ENCODE data around the gene DHCR7.

DNA sequence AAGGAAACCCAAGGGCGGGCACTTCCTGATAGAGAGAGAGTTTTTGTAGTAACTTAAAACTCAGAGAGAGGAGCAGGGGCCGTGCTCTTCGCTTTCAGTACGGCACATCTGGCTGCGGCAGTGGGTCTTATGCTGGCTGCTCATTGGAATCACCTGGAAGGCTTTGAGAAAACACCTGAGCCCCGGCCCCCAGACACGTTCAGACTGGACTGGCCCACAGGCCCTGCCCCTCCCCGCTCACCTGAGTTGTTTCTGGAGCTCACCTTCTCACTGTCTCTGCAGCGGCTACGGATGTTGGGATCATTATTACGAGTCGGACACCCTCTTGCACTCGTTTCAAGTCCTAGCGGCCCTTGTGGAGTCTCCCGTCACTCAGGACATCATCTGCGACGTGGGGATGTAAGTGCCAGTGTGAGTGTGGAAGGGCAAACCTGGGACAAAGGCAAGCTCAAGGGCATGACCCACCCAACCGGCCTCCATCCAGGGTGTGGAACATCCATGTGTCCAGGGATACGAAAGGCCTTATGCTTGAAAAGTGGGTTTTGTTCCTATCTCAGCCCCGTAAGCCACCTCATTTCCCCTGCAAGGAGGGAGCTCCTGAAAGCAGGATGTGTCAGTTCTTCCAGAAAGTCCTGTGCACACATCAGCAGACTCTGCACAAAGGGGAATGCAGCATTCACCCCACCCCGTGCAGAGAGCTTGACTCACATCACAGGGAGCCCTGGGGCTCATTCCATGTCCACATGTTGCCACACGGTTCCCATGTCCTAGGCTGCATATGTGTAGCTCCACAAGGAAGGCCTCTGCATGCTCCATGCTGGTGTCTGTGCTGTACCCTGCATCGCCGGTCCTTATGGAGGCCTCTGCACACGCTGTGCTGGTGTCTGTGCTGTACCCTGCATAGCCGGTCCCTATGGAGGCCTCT is 10.2 kb upstream of the DHCR7 start:
- no peak for TF ChIP-seq EP300 (conservative IDR thresholded peaks at IDR 0.05; ENCODE audit: poor library complexity, severe bottlenecking)
- TF ChIP-seq POLR2AphosphoS5 (IDR thresholded peaks at IDR 0.05): no peak
- TF ChIP-seq, protein P1, sequence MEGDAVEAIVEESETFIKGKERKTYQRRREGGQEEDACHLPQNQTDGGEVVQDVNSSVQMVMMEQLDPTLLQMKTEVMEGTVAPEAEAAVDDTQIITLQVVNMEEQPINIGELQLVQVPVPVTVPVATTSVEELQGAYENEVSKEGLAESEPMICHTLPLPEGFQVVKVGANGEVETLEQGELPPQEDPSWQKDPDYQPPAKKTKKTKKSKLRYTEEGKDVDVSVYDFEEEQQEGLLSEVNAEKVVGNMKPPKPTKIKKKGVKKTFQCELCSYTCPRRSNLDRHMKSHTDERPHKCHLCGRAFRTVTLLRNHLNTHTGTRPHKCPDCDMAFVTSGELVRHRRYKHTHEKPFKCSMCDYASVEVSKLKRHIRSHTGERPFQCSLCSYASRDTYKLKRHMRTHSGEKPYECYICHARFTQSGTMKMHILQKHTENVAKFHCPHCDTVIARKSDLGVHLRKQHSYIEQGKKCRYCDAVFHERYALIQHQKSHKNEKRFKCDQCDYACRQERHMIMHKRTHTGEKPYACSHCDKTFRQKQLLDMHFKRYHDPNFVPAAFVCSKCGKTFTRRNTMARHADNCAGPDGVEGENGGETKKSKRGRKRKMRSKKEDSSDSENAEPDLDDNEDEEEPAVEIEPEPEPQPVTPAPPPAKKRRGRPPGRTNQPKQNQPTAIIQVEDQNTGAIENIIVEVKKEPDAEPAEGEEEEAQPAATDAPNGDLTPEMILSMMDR (IDR thresholded peaks at IDR 0.05; ENCODE audit: poor library complexity, severe bottlenecking): no peak
- TF ChIP-seq MXI1 (conservative IDR thresholded peaks at IDR 0.05; ENCODE audit: poor library complexity, severe bottlenecking): no peak
- no peak for TF ChIP-seq EZH2 (IDR thresholded peaks at IDR 0.05; ENCODE audit: borderline replicate concordance, insufficient read depth, low read length, poor library complexity, severe bottlenecking)
- no peak for TF ChIP-seq SMC3 (conservative IDR thresholded peaks at IDR 0.05; ENCODE audit: poor library complexity)
- no peak for TF ChIP-seq REST (IDR thresholded peaks at IDR 0.05; ENCODE audit: borderline replicate concordance)
